Heart left ventricle (tissue), 16 donors: ENCODE measurements around the gene BTG2. TPM values are rescaled to one million over a fixed set of nuclear protein-coding genes. Genes with fewer than 3 reads are reported as not detected.

ENCODE experiments used
- ATAC-seq, 4 donors: fragments of 200-7000 bp; cut with Tn5 transposase; one replicate each; pipeline ENCODE4 v1.9.1; 2020 to 2022; ENCODE audit warnings: moderate library complexity in 4 of 4, mild to moderate bottlenecking in 3 of 4, moderate number of reproducible peaks in 1 of 4
- DNase-seq, 5 donors: peaks; one replicate each; pipeline ENCODE4 v3.0.0-alpha.2; 2020
- H3K27ac ChIP-seq, 12 donors: fragments of 200-600 bp; sonication (generic) in 4 of 12; one replicate each; pipeline versions ENCODE4 v1.5.0 to v1.8.0; 2016 to 2022; ENCODE audit warnings: mild to moderate bottlenecking in 2 of 12
- H3K27me3 ChIP-seq, 9 donors: fragments of 200-600 bp; sonication (generic) in 2 of 9; one replicate each; pipeline versions ENCODE4 v1.5.1 to v1.8.0; 2016 to 2022; ENCODE audit warnings: mild to moderate bottlenecking in 3 of 9
- H3K36me3 ChIP-seq, 9 donors: fragments of 200-600 bp; sonication (generic) in 2 of 9; one replicate each; pipeline versions ENCODE4 v1.5.0 to v1.8.0; 2018 to 2022; ENCODE audit warnings: mild to moderate bottlenecking in 2 of 9
- H3K4me1 ChIP-seq, 12 donors: fragments of 200-600 bp; sonication (generic) in 4 of 12; one replicate each; pipeline versions ENCODE4 v1.5.0 to v1.8.0; 2016 to 2022; ENCODE audit warnings: mild to moderate bottlenecking in 3 of 12
- H3K4me3 ChIP-seq, 12 donors: fragments of 200-600 bp; sonication (generic) in 4 of 12; one replicate each; pipeline versions ENCODE4 v1.5.0 to v1.8.0; 2017 to 2022; ENCODE audit warnings: mild to moderate bottlenecking in 9 of 12, moderate library complexity in 4 of 12
- H3K9me3 ChIP-seq, 12 donors: fragments of 200-600 bp; sonication (generic) in 4 of 12; one replicate each; pipeline versions ENCODE4 v1.5.0 to v1.8.0; 2016 to 2022; ENCODE audit warnings: mild to moderate bottlenecking in 1 of 12
- CTCF ChIP-seq, 12 donors: fragments of 200-600 bp; sonication (generic) in 4 of 12; IDR thresholded peaks; one replicate each; pipeline versions ENCODE4 v1.5.0 to v1.8.0; 2018 to 2022; ENCODE audit warnings: antibody characterized with exemption in 12 of 12, mild to moderate bottlenecking in 5 of 12
- POLR2A ChIP-seq, 2 donors: fragments of 450-650 bp; IDR thresholded peaks; one replicate each; pipeline ENCODE4 v1.6.1; 2017; ENCODE audit warnings: antibody characterized with exemption in 2 of 2, mild to moderate bottlenecking in 2 of 2, moderate library complexity in 2 of 2
- WGBS, 4 donors: extraction: QIAGEN DNeasy Blood & Tissue Kit in 2 of 4; methylation state at CpG; one replicate each; pipeline versions ENCODE4 v1.1.5 to v1.1.7; 2013 to 2018; 5-methylcytosine and 5-hydroxymethylcytosine counted together
- intact Hi-C, 10 donors: fragments of 100-400 bp; cut with DNase I; formaldehyde crosslinking; loops; one replicate each; pipeline versions ENCODE4 v1.11.1 to v1.14.2; 2022
- polyA plus RNA-seq, 2 donors: library from polyadenylated mRNA; stranded (reverse); fragments of 200-250 nt; gene quantifications; one replicate each; pipeline ENCODE4 v1.2.3, GENCODE V29; 2013
- total RNA-seq, 9 donors: library from RNA; depleted of rRNA in 2 of 9; stranded (reverse); fragments of >200 nt in 2 of 9; fragmentation: NEBNext Ultra II Directional in 3 of 9; extraction: Animal tissue kit (Norgen Biotek cat#: 25700) in 3 of 9; gene quantifications; one replicate each; pipeline versions ENCODE4 v1.1.0 to v1.2.4, GENCODE V29; 2016 to 2023
- donor health status: ischemic (EF 13 %, LVEDD 7.1; RV severe dilation, severe dysfunction).
- donor health status: healthy with polysubstance abuse.
- donor health status: DM: no; HTN: yes; CAD: no.
- donor health status: DM: no; HTN: no; CAD: no.
- donor health status: ischemic (EF 25% LVEDD 6.9; RV normal size, moderate dysfunction).
- donor health status: ischemic (EF 25% LVEDD 5.7; RV mildly dilated, moderate dysfunction).
- donor health status: healthy.
- donor health status: DM: yes; HTN: yes; CAD: no.
- donor health status: ischemic (EF 35%, LVEDD 5.7; RV mildly dilated, moderate dysfunction).
- donor health status: nonischemic (EF 11% LVEDD 7.7; RV severe dilation, severe dysfunction).
- donor health status: DM: yes; HTN: yes; CAD: no.
- donor health status: PGD.
- donor health status: ischemic (EF 29% LVEDD 5.4; RV normal size, mild dysfunction).
- donor health status: nonischemic (EF 23%, LVEDD 6.1; RV moderate dilation, normal function).

BTG2 gene
- total and polyA plus RNA-seq, 11 donors: 23.8 to 174 (median 42.1) TPM

GRCh38 chr1:203304391-203304918 lies 864 bp upstream of the BTG2 start:
- 82 to 86% (median 84%) methylated on average over 9 of the region's 9 CpGs for WGBS, 4 donors
- H3K4me1 ChIP-seq: peaks cover 5 to 48% (median 30%) of the 10 kb centered on the region in 12 donors

GRCh38 chr1:203305809-203306088 lies 430 bp downstream of the BTG2 start:
- intact Hi-C loops: loop anchor here in 8 of 10 donors (1.0 to 5.0 kb wide), 7 partner anchors 18 to 33 kb away; no protein-coding TSS in a partner anchor
- H3K4me3 ChIP-seq: peak overlapping the region; percentile 58 to 100 (median 91)
- H3K4me1 ChIP-seq: peaks cover 5 to 53% (median 40%) of the 10 kb centered on the region in 12 donors
- peaks cover 3 to 40% (median 38%) of the 10 kb centered on the region in 9 donors for H3K36me3 ChIP-seq
- WGBS, 4 donors: 0 to 3% (median 0%) methylated on average over 8 to 21 of the region's 21 CpGs
- no peak for TF ChIP-seq POLR2A (IDR thresholded peaks at IDR 0.05)
- no peak for TF ChIP-seq CTCF (IDR thresholded peaks at IDR 0.05)
- ATAC-seq: peak; percentile 6 to 27 (median 14)
- H3K27me3 ChIP-seq: no peaks in the 10 kb centered on the region
- H3K27ac ChIP-seq: peak overlapping the region; percentile 92 to 100 (median 98)
- H3K9me3 ChIP-seq: no peaks in the 10 kb centered on the region
- peak in 2 of 5 donors; percentile 37 to 72 for DNase-seq

More at GRCh38 chr1:203304391-203304918, 864 bp upstream of the BTG2 start:
- Histone ChIP-seq H3K9me3 (no peaks in the 10 kb centered on the region), H3K27me3 (no peaks in the 10 kb centered on the region), H3K27ac (peak overlapping the region; percentile 75 to 100 (median 98)), H3K4me3 (peak overlapping the region in 10 of 12 donors; percentile 37 to 100 (median 80)), H3K36me3 (peaks cover 1 to 27% (median 26%) of the 10 kb centered on the region in 9 donors)
- ATAC-seq: no peak
- intact Hi-C loops: no loop called here
- TF ChIP-seq CTCF (IDR thresholded peaks at IDR 0.05): no peak
- no peak for TF ChIP-seq POLR2A (IDR thresholded peaks at IDR 0.05)
- peak in 1 of 5 donors; percentile 39 for DNase-seq

- peaks cover 3 to 46% (median 42%) of the 10 kb centered on the region in 9 donors for H3K36me3 ChIP-seq
- 0 to 1% (median 0%) methylated on average over 14 to 22 of the region's 22 CpGs for WGBS, 4 donors
- H3K4me3 ChIP-seq: peak overlapping the region; percentile 58 to 100 (median 91)
- intact Hi-C loops: loop anchor here in 8 of 10 donors (1.0 to 5.0 kb wide), 6 partner anchors 20 to 34 kb away; no protein-coding TSS in a partner anchor
- H3K27me3 ChIP-seq: no peaks in the 10 kb centered on the region
- no peaks in the 10 kb centered on the region for H3K9me3 ChIP-seq
- DNase-seq: peak; percentile 87 to 96 (median 93)
- peaks cover 5 to 55% (median 40%) of the 10 kb centered on the region in 12 donors for H3K4me1 ChIP-seq
- TF ChIP-seq POLR2A (IDR thresholded peaks at IDR 0.05): peak in 1 of 2 donors; percentile 50
- TF ChIP-seq CTCF (IDR thresholded peaks at IDR 0.05): peak in 3 of 12 donors; percentile 8 to 41 (median 30)
- ATAC-seq: peak; percentile 48 to 73 (median 66)
- H3K27ac ChIP-seq: peak overlapping the region; percentile 92 to 100 (median 98)
These were observed 1.0 kb downstream of the BTG2 start for GRCh38 chr1:203306089-203306964.
